HG02759 (cell line): ENCODE data around the gene KRTAP4-7.
"Not testable (repeated sequence)": the region's sequence is repeated elsewhere in the genome, so short reads cannot be mapped to it uniquely, and the experiment has no call there.

ENCODE experiments used
- ATAC-seq: cut with Tn5 transposase; IDR thresholded peaks from one replicate; pipeline ENCODE4 v1.9.1; 2021; ENCODE audit warnings: mild to moderate bottlenecking, moderate library complexity; ENCODE audit not compliant: unreplicated experiment

Gene KRTAP4-7

DNA sequence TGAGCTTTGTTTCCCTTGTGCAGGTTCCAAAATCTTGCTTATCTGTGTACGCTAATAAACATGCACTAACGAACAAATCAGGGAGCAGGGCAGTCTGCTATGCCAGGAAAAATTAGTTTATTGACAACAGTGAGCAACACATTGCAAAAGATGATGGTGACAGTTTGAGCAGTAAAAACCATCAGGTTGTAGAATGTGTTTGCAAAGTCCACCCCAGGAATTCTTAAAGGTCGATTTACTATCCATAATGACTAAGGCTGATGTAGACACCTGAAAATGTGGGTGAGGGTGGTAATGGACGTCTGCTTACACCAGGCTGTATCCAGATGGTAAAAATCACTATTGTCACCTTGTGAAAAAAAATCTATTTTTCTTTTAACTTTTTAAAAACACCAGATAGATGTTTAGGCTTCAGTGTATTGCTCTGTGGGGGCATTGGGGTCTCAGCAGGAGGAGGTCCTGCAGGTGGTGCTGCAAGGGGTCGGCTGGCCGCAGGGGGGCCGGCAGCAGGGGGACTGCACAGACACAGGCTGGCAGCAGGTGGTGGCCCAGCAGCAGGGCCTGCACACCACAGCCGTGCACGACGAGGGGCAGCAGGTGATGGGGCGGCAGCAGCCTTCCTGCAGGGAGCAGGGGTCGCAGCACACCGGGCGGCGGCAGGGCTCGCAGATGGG, 18.8 kb upstream of the KRTAP4-7 start:
- ATAC-seq = not testable (repeated sequence)

DNA sequence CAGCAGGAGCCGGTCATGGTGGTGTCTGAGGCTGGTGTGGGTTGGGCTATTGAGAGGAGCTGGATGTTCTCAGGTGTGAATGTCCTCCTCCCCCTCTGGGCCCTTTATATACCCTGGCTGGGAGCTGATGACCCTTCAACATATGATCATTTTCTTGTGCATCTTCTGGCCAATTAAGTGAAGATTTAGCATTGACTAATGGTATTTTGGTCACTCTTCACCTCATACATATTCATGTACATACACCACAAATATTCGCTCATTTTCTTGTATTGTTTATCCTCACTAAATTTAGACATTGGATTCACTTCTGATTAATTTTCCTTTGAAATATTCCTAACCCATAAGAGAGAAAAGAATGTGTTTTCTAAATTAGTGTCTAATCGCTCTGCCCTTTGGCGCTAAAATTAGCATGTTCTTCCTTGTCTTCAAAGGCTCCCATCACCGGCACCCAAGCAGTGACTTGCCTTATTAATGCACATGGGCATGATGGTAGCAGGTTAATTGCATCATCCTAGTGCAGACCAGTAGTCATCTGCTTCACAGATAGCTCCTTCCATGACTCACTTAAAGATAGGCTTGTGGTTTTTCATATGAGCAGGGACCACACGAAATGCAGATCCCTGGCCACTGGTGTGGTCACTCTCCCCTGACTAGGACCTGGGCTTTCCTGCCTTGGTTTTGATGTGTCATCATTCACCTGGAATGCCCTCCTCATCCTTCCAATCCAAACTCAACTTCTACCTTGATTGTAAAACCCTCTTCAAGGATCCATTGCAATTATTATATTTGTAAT, 17.9 kb upstream of the KRTAP4-7 start, which contains the start of gene KRTAP2-4:
KRTAP2-4 (minus strand) TSS at position 51 of the 796 bp plus-strand sequence; CDS start at position 17, 34 bp downstream.
- ATAC-seq = no peak

DNA sequence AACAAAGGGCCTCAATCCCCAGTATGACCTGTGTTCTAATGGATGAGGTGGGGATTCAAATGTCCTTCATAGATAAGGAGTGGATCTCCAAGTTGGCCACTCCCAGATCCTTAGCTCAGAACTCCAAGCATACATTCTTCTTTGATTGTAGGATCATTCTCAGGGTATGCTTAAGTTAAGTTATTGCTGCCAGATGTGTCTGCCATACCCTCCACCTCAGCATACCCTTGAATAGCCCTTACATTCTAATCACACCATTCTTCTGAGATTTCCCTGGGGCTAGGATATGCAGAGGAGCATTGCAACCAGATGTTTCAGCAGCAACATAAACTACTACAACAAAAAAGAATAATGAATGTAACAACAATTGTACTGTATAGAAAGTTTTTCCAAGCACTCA, 16.7 kb upstream of the KRTAP4-7 start:
- ATAC-seq = no peak

DNA sequence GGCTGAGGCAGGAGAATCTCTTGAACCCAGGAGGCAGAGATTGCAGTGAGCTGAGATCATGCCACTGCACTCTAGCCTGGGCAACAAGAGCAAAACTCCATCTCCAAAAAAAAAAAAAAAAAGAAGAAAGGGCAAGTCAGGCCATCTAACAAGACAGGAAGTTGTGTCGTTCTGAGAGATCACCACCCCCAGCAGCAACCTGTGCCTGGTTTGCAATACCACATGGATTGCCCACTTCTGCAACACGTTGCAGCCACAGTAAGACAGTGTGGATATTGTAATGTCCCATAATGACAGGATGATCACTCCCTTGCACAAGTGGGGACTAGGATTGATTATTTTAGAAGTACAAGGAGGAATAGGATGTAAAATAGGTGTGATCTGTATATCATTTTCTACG, 14.9 kb upstream of the KRTAP4-7 start:
- ATAC-seq = no peak

DNA sequence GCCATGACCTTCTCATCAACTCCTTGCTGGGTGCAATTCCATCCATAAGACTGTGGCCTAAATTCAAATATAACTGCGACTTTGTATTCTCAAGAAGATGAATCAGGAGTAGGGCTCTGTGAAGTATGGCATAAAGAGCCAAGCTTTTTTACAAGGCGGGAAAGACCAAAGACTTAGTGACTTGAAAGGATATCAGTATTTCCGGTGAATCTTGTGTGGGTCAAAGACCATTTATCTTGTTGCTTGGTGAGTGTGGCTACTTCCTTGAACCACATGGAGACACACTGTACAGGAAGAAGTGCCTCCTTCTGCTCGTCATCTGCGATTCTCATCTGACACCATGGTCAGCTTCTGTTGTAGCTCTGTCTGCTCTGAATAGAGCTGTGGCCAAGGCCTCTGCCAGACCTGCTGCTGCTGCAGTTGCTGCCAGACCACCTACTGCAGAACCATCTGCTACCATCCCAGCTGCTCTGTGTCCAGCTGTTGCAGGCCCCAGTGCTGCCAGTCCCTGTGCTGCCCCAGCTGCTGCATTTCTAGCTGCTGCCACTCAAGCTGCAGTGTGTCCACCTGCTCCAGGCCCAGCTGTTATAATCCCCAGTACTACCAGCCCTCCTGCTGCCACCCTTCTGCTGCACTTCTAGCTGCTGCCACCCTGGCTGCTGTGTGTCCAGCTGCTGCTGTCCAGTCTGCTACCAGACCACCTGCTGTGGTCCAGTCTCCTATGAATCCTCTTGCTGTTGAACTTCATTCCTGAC, 12.2 kb upstream of the KRTAP4-7 start:
- no peak for ATAC-seq

DNA sequence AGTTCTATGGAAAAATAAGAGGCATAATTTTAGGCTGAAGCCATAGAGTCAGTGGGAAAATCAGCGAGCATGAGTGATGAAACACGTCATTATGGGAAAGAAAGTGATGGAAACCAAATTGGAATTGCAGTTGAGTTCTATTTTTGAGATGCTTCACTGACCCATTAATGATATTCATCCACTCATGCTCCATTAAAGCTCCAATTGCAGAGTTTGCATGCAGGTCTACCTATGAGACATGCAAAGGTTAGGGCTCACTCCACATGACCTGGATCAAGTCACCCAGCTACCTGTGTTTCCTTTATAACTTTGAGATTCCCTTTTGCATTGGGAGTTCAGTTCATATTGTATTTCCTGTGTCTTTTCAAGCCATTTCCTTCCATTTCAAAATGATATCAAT, 10.3 kb upstream of the KRTAP4-7 start:
- no peak for ATAC-seq

DNA sequence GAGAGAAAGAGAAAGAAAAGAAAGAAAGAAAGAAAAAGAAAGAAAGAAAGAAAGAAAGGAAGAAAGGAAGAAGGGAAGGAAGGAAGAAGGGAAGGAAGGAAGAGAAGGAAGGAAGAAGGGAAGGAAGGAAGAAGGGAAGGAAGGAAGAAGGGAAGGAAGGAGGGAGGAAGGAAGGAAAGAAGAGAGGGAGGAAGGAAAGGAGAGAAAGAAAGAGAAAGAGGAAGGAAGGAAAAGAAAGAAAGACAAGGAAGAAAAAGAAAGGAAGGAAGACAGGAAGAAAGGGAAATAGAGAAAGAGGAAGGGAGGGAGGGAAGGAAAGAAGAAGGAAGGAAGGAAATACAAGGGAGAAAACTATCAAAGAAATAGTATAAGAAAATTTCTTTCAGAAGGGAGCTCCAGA, 7.2 kb upstream of the KRTAP4-7 start:
- no peak for ATAC-seq

DNA sequence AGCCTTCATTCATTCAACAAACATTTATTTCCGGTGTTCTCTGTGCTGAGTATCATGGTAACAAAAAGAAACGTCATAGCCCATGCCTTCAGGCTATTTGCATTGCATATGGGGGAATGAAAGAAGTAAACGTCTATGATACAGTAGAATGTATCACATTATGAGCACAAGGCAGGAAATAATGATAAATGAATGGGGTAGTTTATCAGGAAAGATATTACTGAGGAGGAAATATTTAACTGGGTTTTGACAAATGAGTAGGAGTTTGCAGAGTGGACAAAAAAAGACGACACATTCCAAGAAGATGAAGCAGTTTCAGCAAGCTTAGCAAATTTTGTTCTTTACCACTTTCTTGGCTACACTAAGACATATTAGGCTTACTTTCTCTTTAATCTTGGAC, 1.3 kb upstream of the KRTAP4-7 start:
- no peak for ATAC-seq

DNA sequence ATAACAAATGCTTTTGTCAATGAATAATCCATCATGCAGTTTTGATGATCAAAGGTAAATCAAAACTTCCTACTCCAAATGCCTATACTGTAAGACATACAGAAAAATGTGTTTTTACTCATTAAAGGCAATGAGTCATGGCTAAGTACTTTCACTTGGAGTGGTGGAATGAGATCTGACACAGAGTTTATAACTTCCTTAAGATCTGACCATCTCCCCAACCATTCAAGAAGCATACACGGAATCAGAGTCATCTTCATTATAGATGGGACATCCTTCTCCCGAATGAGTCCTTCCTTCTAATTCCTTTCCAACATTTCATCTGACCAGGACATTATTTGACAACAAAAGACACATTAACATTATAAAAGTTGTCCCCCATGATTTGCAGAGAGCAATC, 523 bp upstream of the KRTAP4-7 start:
- ATAC-seq = not testable (repeated sequence)

DNA sequence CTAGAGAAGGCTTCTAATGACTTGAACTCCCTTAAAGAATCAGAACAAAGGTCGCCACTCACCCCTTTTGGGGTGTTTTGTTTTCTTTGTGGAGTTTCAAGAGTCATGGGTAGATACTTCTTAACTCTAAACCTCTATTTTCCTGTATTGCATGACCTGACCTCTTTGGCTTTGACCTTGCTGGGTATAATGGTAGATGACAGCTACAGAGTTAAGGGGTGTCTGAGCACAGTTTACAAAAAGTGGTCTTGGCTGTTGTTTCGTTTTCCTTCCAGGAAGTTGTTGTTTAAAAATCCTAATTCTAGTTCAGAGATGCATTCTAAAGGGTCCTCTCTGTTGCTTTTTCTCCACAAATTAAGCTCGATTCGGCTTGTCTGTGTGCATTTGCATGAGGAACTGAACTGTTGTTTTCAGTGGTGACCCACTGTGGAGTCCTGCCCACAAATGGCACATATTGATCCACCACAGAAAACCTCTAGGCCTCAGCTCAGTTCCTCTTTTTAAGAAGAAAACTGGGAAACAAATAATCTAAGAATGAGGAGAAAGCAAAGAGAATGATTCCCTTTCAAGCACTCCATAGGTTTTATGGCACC, 4.9 kb downstream of the KRTAP4-7 start:
- not testable (repeated sequence) for ATAC-seq

DNA sequence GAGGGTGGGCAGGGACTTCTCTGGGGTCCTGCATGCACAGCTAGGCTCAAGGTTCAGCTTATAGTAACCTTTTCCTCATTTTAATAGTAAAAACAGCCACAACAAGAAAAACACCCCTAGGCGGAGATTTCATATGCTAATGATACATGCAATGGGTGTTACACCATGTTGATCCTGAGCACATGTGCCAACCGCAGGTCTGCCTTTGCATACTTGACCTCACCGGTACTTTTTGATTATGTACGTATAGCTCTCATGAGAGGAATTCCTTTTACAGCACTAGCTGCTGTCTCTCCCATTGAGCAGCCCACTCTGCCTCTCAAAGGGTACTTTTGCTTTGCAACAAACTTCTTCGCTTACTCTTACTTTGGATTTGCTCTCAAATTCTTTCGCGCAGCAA, 12.1 kb downstream of the KRTAP4-7 start:
- no peak for ATAC-seq

DNA sequence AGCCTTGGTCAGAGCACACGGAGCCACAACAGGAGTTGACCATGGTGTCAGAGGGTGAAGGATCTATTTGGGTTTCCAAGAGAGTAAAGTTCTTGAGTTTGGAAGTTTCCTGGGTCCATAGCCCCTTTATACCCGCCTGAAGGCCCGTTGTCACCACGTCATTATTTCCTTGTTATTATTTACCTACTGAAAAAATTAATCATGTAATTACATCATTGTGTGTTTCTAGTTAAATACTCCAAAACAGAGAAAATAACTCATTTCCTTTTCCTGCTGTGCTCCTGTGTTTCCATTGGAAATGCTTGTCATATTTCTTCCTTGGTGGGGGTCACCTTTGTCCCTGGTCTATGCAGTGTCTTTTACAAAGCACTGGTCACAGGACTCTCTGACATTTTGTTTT, 14.1 kb downstream of the KRTAP4-7 start, which contains the start of gene KRTAP4-8:
KRTAP4-8 (minus strand) TSS at position 101 of the 400 bp plus-strand sequence; CDS start at position 43, 58 bp downstream.
- ATAC-seq = no peak

DNA sequence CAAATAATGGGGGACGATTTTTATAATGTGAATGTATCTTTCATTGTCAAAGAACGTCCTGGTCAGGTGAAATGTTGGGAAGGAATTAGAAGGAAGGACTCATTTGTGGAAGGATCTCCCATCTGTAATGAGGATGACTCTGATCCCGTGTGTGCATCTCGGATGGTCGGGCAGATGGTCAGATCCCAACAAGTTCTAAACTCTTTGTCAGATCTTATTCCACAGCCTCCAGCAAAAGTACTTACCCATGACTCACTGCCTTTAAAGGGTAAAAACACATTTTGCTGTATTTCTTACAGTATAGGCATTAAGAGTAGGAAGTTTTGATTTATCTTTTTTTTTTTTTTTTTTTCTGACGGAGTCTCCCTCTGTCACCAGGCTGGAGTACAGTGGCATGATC, 14.5 kb downstream of the KRTAP4-7 start:
- no peak for ATAC-seq

DNA sequence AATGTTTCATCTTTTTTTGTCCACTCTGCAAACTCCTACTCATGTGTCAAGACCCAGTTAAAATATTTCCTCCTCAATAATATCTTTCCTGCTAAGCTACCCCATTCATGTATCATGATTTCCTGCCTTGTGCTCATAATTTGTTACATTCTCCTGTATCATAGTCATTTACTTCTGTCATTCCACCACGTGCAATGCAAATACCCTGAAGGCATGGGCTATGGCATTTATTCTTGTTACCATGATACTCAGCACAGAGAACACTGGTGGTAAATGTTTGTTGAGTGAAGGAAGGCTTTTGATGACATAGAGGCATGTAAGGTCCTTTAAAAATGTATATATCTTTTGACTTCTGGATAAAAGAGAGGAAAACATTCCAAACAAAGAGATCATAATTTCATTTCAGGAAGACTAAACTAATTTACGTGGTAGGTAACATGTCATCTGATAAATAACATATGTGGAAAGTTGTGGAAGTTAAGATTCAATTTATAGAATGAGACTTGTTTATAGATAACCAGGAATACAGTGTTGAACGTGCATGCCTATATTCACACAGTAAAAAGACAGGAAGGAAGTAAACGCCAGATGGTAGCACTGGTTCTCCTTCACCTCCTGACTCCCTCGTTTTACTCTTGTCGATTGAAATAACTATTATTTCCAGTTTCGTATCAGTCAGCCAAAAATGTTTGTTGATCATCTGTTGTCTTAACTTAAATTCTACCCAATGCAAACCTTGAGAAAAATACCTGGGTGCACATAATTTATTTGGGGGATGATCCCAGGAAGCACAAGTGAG, 15.9 kb downstream of the KRTAP4-7 start:
- ATAC-seq = not testable (repeated sequence)

DNA sequence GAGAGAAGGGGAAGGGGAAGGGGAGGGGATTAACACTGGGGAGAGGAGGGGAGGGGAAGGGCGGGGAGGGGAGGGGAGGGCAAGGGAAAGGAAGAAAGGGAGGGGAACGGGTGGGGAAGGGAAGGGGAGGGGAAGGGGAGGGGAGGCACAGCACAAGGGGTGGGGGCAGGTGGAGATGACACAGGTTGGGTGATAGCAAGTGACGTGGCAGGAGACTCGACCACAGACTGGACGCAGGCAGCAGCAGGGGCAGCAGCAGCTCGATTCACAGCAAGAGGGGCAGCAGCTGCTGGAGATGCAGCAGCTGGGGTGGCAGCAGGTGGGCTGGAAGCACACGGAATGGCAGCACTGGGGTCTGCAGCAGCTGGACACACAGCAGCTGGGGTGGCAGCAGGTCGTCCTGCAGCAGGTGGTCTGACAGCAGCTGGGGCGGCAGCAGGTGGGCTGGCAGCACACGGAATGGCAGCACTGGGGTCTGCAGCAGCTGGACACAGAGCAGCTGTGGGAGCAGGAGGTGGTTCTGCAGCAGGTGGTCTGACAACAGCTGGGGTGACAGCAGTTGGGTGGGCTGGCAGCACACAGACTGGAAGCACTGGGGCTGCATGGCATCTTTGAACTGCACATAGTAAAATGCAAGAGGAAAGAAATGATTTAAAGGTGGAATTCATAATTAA, 17.8 kb downstream of the KRTAP4-7 start, which contains the start of gene KRTAP4-16:
KRTAP4-16 (minus strand) TSS at position 624 of the 674 bp plus-strand sequence; CDS start at position 624, 0 bp downstream.
- ATAC-seq = no peak

DNA sequence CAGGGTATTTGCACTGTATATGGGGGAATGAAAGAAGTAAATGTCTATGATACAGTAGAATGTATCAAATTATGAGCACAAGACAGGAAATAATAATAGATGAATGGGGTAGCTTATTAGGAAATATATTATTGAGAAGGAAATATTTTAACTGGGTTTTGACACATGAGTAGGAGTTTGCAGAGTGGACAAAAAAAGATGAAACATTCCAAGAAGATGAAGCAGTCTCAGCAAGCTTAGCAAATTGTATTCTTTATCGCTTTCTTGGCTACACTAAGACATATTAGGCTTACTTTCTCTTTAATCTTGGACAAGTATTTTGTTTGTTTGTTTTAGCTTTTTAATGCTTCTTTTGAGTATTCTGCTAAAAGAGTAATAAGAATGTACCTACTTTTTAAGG, 19.9 kb downstream of the KRTAP4-7 start:
- ATAC-seq = no peak

DNA sequence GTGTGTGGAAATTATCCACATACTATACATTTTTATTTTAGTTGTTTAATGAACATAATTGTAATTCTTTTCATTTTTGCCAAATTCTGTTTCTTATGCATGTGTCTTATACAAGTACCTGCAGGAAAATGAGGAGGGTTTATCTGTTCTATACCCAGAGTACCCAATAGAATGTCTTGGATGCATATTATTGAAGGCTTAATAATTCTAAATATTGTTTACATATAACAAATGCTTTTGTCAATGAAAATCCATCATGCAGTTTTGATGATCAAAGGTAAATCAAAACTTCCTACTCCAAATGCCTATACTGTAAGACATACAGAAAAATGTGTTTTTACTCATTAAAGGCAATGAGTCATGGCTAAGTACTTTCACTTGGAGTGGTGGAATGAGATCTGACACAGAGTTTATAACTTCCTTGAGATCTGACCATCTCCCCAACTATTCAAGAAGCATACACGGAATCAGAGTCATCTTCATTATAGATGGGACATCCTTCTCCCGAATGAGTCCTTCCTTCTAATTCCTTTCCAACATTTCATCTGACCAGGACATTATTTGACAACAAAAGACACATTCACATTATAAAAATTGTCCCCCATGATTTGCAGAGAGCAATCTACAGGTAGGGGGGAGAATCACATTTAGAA, 20.6 kb downstream of the KRTAP4-7 start:
- ATAC-seq = not testable (repeated sequence)

DNA sequence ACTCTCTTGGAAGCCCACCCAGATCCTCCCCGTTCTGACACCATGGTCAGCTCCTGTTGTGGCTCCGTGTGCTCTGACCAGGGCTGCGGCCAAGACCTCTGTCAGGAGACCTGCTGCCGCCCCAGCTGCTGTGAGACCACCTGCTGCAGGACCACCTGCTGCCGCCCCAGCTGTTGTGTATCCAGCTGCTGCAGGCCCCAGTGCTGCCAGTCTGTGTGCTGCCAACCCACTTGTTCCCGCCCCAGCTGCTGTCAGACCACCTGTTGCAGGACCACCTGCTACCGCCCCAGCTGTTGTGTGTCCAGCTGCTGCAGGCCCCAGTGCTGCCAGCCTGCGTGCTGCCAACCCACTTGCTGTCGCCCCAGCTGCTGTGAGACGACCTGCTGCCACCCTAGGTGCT, 21.4 kb downstream of the KRTAP4-7 start, which contains the start of gene KRTAP4-9:
KRTAP4-9 (plus strand) TSS at position 43 of the 400 bp plus-strand sequence; CDS start at position 43, 0 bp downstream.
- not testable (repeated sequence) for ATAC-seq

DNA sequence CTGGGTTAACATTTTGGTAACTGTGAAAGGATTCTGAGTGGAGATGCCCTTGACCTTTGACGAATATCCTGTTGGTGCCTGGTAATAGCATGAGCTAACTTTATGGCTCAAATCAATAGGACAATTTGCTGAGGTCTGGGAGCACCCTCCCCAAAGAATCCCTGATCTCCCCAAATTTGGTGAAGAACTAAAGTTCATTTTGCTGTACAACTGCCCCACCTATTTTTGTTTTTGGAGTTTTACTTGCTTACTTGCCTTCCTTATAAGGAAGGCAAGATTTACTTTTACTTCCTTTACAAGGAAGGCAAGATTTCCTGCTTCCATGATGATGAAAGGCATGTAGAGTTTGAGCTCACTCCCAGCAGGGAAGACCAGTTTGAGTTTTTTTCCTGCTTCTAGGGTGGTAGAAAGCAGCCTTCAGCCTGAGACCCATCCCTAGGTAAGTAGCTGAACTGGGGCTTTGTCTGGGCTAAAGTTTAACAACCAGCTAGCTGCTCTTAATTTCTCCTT, 24.0 kb downstream of the KRTAP4-7 start:
- no peak for ATAC-seq
